Hepatocyte (in vitro differentiated cells): Measurements from ENCODE around the gene DGKD. TPM values are rescaled to one million over a fixed set of nuclear protein-coding genes. Genes with fewer than 3 reads are reported as not detected.
"Not testable (repeated sequence)": the region's sequence is repeated elsewhere in the genome, so short reads cannot be mapped to it uniquely, and the experiment has no call there.

ENCODE experiments used
- DNase-seq: peaks from one replicate; pipeline ENCODE4 v3.0.0-alpha.2; 2016; ENCODE audit warnings: low spot score
- H2AFZ ChIP-seq: fragments of 200-600 bp; sonication (generic); 2 replicates; pipeline ENCODE4 v1.6.0; 2016; ENCODE audit warnings: antibody characterized with exemption, mild to moderate bottlenecking
- H3K27ac ChIP-seq: fragments of 200-600 bp; sonication (generic); 2 replicates; pipeline ENCODE4 v1.5.1; 2016; ENCODE audit warnings: mild to moderate bottlenecking
- H3K27me3 ChIP-seq: fragments of 200-600 bp; sonication (generic); 2 replicates; pipeline ENCODE4 v1.6.1; 2016
- H3K36me3 ChIP-seq: fragments of 200-600 bp; sonication (generic); replicated peaks from 2 replicates; pipeline ENCODE4 v1.5.1; 2016; ENCODE audit warnings: low read depth; ENCODE audit not compliant: insufficient read depth
- H3K4me1 ChIP-seq: fragments of 200-600 bp; sonication (generic); 2 replicates; pipeline ENCODE4 v1.5.1; 2016; ENCODE audit warnings: mild to moderate bottlenecking, moderate library complexity; ENCODE audit not compliant: insufficient read depth
- H3K4me2 ChIP-seq: fragments of 200-600 bp; sonication (generic); 2 replicates; pipeline ENCODE4 v1.6.0; 2016
- H3K4me3 ChIP-seq: fragments of 200-600 bp; sonication (generic); 2 replicates; pipeline ENCODE4 v1.5.1; 2016; ENCODE audit warnings: mild to moderate bottlenecking
- H3K79me2 ChIP-seq: fragments of 200-600 bp; sonication (generic); 2 replicates; pipeline ENCODE4 v1.6.0; 2017; ENCODE audit warnings: mild to moderate bottlenecking
- H3K9me2 ChIP-seq: fragments of 200-600 bp; sonication (generic); replicated peaks from 2 replicates; pipeline ENCODE4 v1.6.0; 2017; ENCODE audit warnings: mild to moderate bottlenecking; ENCODE audit not compliant: insufficient read depth
- H3K9me3 ChIP-seq: fragments of 200-600 bp; sonication (generic); 2 replicates; pipeline ENCODE4 v1.5.1; 2016; ENCODE audit warnings: low read depth, mild to moderate bottlenecking
- H4K20me1 ChIP-seq: fragments of 200-600 bp; sonication (generic); 2 replicates; pipeline ENCODE4 v1.6.0; 2016; ENCODE audit warnings: mild to moderate bottlenecking; ENCODE audit not compliant: insufficient read depth, poor library complexity, severe bottlenecking
- CTCF ChIP-seq: fragments of 200-600 bp; sonication (generic); IDR thresholded peaks from 2 replicates; pipeline ENCODE4 v1.5.1; 2016; ENCODE audit warnings: antibody characterized with exemption, mild to moderate bottlenecking; ENCODE audit not compliant: poor library complexity
- EZH2 ChIP-seq: fragments of 200-600 bp; sonication (generic); IDR thresholded peaks from 2 replicates; pipeline ENCODE4 v1.6.1; 2016; ENCODE audit warnings: antibody characterized with exemption, mild to moderate bottlenecking, borderline replicate concordance
- EZH2phosphoT487 ChIP-seq: fragments of 200-600 bp; sonication (generic); IDR thresholded peaks from one replicate; pipeline ENCODE4 v1.6.1; 2018; ENCODE audit warnings: antibody characterized with exemption, mild to moderate bottlenecking, low read depth, moderate library complexity; ENCODE audit not compliant: unreplicated experiment, severe bottlenecking
- WGBS: methylation state at CpG from one replicate; pipeline ENCODE4 v1.1.6; 2016; ENCODE audit warnings: low lambda C conversion rate; ENCODE audit errors: missing lambda C conversion rate; 5-methylcytosine and 5-hydroxymethylcytosine counted together
- polyA plus RNA-seq: library from polyadenylated mRNA; unstranded; fragments of >200 nt; fragmentation: Nextera tagmentation; extraction: Ambion mirVana; gene quantifications from 2 replicates; pipeline ENCODE4 v1.2.1, GENCODE V29; 2016
- total RNA-seq: library from RNA; depleted of rRNA; stranded (reverse); fragments of >200 nt; gene quantifications from 2 replicates; pipeline ENCODE4 v1.2.3, GENCODE V29; 2014

DGKD gene
- total and polyA plus RNA-seq, 2 experiments from 2014 or later: 14.2 to 14.3 TPM

- no peaks in the 10 kb centered on the region for H3K4me1 ChIP-seq
- no peaks in the 10 kb centered on the region for H3K36me3 ChIP-seq
- no peaks in the 10 kb centered on the region for H3K27me3 ChIP-seq
- no peak overlapping the region for H2AFZ ChIP-seq
- TF ChIP-seq EZH2phosphoT487 (no peak), EZH2 (no peak), CTCF (no peak)
- no peak for DNase-seq
- H4K20me1 ChIP-seq: no peaks in the 10 kb centered on the region
- H3K79me2 ChIP-seq: no peaks in the 10 kb centered on the region
- H3K9me3 ChIP-seq: no peaks in the 10 kb centered on the region
- WGBS: 63% methylated on average over 7 of the region's 7 CpGs
- H3K4me3 ChIP-seq: no peak overlapping the region
- no peak overlapping the region for H3K4me2 ChIP-seq
- no peaks in the 10 kb centered on the region for H3K9me2 ChIP-seq
- no peak overlapping the region for H3K27ac ChIP-seq
Observed at GRCh38 chr2:233329489-233330135, 24.7 kb upstream of the DGKD start.

- Histone ChIP-seq H2AFZ (no peak overlapping the region), H3K4me1 (no peaks in the 10 kb centered on the region), H3K27me3 (no peaks in the 10 kb centered on the region), H4K20me1 (no peaks in the 10 kb centered on the region), H3K79me2 (no peaks in the 10 kb centered on the region), H3K4me3 (no peak overlapping the region), H3K4me2 (no peak overlapping the region), H3K27ac (no peak overlapping the region), H3K36me3 (no peaks in the 10 kb centered on the region), H3K9me2 (no peaks in the 10 kb centered on the region), H3K9me3 (no peaks in the 10 kb centered on the region)
- no peak for TF ChIP-seq CTCF
- DNase-seq: no peak
- 93% methylated on average over 15 of the region's 15 CpGs for WGBS
Observed at GRCh38 chr2:233331536-233331935, 22.8 kb upstream of the DGKD start.

- no peaks in the 10 kb centered on the region for H3K9me3 ChIP-seq
- DNase-seq: no peak
- no peaks in the 10 kb centered on the region for H3K36me3 ChIP-seq
- no peak overlapping the region for H3K27ac ChIP-seq
- H3K4me3 ChIP-seq: no peak overlapping the region
- no peaks in the 10 kb centered on the region for H3K9me2 ChIP-seq
- H3K4me1 ChIP-seq: no peaks in the 10 kb centered on the region
- H3K27me3 ChIP-seq: no peaks in the 10 kb centered on the region
- no peak for TF ChIP-seq EZH2phosphoT487
- TF ChIP-seq EZH2: no peak
- TF ChIP-seq CTCF: no peak
- no peaks in the 10 kb centered on the region for H4K20me1 ChIP-seq
- 95% methylated on average over 4 of the region's 4 CpGs for WGBS
- no peaks in the 10 kb centered on the region for H3K79me2 ChIP-seq
- no peak overlapping the region for H3K4me2 ChIP-seq
- no peak overlapping the region for H2AFZ ChIP-seq
Observed at GRCh38 chr2:233332125-233332524, 22.2 kb upstream of the DGKD start.

- Histone ChIP-seq H3K36me3 (no peaks in the 10 kb centered on the region), H4K20me1 (no peaks in the 10 kb centered on the region), H3K4me2 (no peak overlapping the region), H3K4me3 (no peak overlapping the region), H3K79me2 (no peaks in the 10 kb centered on the region), H3K4me1 (no peaks in the 10 kb centered on the region), H3K27ac (no peak overlapping the region), H3K9me2 (no peaks in the 10 kb centered on the region), H3K27me3 (no peaks in the 10 kb centered on the region), H3K9me3 (no peaks in the 10 kb centered on the region), H2AFZ (no peak overlapping the region)
- 94% methylated on average over 11 of the region's 11 CpGs for WGBS
- no peak for TF ChIP-seq EZH2phosphoT487
- TF ChIP-seq EZH2: no peak
- no peak for TF ChIP-seq CTCF
- DNase-seq: no peak
Observed at GRCh38 chr2:233334915-233335314, 19.4 kb upstream of the DGKD start.

- DNase-seq, H3K9me3 ChIP-seq: not testable (repeated sequence)
- 96% methylated on average over 13 of the region's 13 CpGs for WGBS
Observed at GRCh38 chr2:233336091-233336490, 18.2 kb upstream of the DGKD start.

More at GRCh38 chr2:233336091-233336490, 18.2 kb upstream of the DGKD start:
- not testable (repeated sequence) for H3K4me2 ChIP-seq, H3K9me2 ChIP-seq, H3K27ac ChIP-seq, H3K4me3 ChIP-seq, H3K27me3 ChIP-seq, H3K79me2 ChIP-seq, H2AFZ ChIP-seq, H3K36me3 ChIP-seq, H4K20me1 ChIP-seq, H3K4me1 ChIP-seq
